Measurements from ENCODE around the gene PREP. TPM values are rescaled to one million over a fixed set of nuclear protein-coding genes. Genes with fewer than 3 reads are reported as not detected.
"Not testable (repeated sequence)": the region's sequence is repeated elsewhere in the genome, so short reads cannot be mapped to it uniquely, and the experiment has no call there.

Gene PREP
- total RNA-seq, 2 donors from 2014 or later: 20.5 to 21.2 TPM

DNA sequence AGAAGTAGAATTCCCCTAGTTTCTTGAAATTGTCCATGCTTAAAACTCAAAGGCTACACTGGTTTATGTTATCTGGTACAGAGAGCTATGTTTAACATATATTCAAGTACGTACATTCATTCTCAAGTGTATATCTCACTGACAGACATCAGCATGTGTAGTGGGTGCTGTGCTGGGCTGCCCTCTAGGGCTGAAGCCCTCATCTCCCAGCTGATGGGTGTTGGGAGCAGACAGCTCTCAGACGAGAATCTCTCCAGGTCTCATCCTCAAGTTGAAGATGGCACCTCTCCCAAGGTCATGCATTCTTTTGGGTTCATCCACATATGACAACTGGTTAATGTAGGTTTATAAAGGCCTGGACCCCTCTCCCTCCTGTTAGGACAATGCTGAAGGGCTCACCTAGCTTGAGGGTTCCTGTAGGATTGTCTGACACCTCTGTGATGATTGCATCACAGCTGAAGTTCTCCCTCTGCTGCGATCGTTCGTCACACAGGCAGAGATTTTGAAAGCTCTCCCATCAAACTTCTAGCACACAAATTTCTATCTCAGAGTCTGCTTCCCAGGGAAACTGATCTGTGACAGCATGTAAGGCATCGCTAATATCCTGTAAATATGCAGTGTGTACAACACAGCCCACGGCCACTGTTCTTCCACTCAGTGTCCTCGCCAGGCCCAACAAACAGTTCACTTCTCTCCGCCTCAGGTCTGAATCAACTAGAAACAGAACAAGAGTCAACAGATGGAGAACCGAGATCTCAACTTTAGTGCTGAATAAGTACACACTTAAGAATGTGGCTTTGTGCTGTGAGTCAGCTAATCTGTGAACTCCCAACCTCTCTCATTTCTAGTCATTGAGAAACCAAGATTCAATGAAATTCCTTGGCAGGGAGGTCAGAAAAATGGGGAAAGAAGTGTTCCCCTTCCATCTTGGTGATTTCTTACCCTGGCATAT is 43.2 kb downstream of the PREP start:
- DNase-seq (ENCODE audit: low spot score): no peak
- intact Hi-C loops (cut with DNase I): no loop called here

DNA sequence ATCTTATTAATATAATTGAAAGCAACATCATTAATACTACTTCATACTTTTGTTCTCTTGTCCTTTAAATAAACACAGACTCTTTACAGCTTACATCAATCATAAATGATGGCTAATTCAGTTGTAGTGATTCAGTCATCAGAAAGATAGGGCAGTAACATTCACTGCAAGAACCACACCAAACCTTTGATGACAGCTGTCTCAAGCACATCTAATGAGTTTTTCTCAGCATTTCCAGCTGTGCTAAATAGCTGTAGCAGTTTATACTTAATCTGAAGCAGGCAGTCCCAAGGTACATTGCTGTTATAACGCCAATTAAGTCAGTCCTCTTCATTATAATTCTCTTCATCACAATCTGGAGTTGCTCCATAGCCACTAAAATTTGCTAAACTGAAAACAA is 45.7 kb downstream of the PREP start:
- DNase-seq (ENCODE audit: low spot score): no peak
- intact Hi-C loops (cut with DNase I): no loop called here

DNA sequence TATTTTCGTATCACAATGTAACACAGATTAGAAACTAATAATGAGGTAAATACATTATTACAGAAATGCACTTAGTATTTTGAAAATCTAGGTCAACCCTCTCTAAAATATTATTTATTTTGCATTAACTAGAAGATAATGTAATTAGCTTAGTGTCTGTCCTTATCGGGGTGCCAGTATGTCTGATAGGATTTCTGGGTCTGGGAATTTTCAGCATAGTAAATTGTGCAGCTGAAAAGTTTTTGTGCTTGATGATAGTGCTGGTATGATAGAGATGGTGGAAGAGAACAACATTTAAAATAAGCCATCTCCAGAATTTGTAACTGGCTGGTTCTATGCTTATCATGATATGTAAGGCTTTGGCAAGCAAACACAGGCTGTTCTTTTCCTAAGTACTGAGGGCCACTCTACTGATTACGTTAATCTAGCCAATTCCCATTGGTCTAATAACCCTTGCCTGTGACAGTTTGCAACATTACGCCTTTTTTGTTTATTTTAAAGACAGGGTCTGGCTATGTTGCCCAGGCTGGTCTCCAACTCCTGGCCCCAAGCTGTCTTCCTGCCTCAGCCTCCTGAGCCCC is 50.8 kb downstream of the PREP start:
- intact Hi-C loops (cut with DNase I): no loop called here
- no peak for DNase-seq (ENCODE audit: low spot score)

DNA sequence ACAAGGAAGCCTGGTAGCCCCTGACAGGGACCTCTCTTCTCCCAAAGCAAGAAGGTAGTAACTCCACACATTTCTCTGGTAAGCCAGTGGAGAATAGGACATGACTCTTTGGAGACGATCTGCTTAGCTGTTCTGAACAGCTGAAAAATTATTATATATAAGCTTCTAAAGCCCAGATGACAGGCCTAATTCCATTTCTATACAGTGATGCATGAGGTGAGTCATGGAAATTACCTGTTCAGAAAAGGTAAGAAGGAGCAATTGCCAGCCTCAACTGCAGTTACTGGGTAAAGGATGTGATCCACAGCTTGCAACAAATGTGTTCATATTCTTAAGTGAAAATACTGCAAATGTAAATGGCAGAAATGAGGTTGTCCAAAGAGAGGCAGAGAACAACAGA is 54.0 kb downstream of the PREP start:
- intact Hi-C loops (cut with DNase I): no loop called here
- DNase-seq (ENCODE audit: low spot score): no peak

DNA sequence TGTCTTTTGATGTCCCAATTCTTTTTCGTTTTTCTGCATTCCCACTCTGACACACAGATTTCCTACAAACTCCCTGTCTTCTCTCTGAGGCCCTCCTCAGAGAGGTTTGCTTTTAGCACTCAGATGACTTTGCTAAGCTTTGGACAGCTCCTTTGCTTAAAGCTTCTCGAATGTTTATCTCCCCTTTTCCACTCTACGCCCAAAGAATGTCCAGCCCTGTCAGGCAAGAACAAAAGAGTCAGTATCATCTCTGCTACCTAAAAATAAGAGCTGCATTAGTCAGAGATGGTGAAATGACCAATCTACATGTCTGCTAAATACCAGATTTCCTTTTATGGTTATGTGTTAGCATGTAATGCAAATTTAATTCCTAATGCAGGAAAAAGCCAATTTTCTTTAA is 56.8 kb downstream of the PREP start:
- DNase-seq (ENCODE audit: low spot score): no peak
- intact Hi-C loops (cut with DNase I): no loop called here

DNA sequence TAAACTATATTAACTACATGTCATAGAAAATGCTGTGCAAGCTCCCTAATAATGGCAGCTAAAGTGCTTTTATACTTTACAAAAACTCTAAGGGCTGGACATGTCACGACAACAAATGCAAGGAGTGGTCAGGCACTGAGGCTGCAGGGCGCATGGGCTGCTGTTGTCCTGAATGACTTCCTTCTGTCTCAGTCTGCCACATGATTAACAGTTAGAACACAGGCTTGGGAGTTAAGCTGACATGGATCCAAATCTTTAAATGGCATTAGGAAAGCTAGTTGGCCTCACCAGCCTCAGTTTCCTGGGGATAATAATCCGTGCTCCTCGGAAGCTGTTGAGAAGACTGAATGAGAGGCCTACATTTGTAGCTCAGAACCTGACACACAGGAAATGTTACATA is 57.4 kb downstream of the PREP start:
- no peak for DNase-seq (ENCODE audit: low spot score)
- intact Hi-C loops (cut with DNase I): no loop called here

DNA sequence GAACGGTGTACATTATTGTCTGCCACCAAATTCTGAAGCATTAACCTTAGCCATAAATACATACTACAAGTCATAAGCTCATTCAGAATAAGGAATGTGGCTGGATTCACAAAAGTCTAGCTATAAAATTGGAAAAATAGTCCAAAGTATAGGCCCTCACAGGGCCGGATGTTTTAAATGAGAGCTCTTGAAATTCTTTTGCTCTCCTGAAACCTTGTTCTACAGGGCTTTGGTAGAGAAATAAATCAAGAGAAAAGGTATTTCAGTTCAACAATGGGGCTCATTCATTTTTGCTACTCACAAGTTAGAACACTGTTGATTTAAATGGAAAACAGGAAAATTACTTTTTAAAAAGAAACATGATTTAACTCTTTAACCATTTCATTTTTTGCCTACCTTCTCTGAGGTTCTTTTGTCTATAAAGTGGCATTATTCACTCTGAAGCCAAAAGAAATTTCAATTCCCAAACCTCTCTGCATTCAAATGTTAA is 58.0 kb downstream of the PREP start:
- no peak for DNase-seq (ENCODE audit: low spot score)
- intact Hi-C loops (cut with DNase I): loop anchor here in 1 of 2 donors (5.0 kb wide), 1 partner anchor 612 kb away; no protein-coding TSS in a partner anchor

DNA sequence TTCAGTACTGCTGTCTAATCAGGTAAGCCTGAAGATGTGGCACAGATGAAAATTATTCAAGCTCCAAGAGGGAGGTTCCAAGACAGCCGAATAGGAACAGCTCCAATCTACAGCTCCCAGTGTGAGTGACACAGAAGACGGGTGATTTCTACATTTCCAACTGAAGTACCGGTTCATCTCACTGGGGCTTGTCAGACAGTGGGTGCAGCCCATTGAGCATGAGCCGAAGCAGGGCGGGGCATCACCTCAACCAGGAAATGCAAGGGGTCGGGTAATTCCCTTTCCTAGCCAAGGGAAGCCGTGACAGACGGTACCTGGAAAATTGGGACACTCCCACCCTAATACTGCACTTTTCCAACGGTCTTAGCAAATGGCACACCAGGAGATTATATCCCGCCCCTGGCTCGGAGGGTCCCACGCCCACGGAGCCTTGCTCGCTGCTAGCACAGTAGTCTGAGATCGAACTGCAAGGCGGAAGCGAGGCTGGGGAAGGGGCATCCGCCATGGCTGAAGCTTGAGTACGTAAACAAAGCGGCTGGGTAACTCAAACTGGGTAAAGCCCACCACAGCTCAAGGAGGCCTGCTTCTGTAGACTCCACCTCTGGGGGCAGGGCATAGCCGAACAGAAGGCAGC is 64.4 kb downstream of the PREP start:
- DNase-seq (ENCODE audit: low spot score); intact Hi-C loops (cut with DNase I): not testable (repeated sequence)

DNA sequence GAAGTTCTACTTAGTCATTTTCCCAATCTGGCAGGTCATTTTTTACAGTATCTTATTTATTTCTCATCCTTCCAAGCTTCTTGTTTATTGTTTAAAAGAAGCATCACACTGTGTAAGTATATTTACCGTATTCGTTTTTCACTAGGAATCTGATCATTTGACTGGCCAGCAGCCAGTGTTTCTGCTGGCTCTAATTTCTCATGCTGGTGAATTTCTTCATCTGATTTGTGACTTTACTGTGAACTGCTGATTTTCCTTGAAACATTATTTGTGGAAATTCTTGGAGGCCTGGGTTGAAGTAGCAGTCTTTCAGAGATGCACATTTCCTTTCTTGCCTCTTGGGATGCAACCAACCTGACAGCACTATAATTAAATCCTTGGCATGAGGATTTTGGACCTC is 65.9 kb downstream of the PREP start:
- DNase-seq (ENCODE audit: low spot score): no peak
- intact Hi-C loops (cut with DNase I): no loop called here

DNA sequence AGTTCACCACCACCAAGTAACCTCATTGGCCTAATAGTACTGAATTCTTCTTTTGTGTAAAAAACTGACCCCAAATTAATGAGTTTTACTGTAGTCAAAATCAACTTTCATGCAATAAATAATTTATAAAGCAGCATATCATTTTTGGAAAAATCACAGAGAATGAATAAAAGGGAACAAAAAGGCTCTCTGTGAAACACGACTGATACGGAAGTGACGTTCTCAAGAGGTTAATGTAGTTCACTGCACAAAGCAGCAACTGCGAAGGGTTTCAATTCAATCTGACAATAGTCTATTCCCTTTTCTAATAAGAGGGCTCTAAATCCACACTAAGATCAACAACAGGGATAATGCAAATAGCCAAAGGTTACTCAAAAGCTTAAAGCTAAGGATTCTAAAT is 70.3 kb downstream of the PREP start:
- DNase-seq (ENCODE audit: low spot score): no peak
- intact Hi-C loops (cut with DNase I): no loop called here

DNA sequence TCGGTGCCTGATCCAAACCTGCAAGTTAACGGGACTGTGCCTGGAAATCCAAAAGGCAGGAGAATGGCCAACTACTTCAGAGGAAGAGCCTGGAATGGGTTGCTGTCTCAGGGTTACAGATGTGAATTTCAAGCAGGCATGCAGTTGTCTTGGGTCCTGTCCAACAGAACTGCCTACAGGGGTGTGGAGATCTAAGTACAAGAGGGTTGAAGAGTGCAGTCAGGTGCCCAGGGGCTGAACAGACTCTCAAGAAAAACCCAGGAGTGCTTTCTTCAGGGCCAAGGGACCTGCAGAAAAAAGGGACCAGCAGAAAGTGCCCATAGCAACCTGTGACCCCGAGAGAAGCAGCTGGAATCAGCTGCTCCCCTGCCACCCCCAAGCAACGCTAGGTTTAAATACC is 71.0 kb downstream of the PREP start:
- intact Hi-C loops (cut with DNase I): no loop called here
- DNase-seq (ENCODE audit: low spot score): no peak

DNA sequence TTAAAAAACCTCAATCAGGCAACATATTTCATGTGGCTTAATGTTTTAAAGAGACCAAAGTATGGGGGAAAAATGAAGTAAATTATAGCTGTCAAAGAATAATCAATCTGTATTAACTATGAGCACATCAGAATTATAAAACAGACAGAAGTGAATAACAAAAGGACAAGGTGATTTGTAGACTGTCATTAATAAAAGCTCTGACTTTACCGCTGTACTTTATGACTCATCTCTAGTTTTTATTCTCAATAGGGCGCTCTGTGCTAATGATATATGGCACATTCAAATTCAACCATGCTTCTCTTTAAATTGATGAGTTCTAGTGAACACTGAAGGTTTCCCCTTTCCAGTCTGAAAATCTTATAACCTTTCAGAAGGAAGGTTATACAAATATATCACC is 72.0 kb downstream of the PREP start:
- intact Hi-C loops (cut with DNase I): no loop called here
- no peak for DNase-seq (ENCODE audit: low spot score)

DNA sequence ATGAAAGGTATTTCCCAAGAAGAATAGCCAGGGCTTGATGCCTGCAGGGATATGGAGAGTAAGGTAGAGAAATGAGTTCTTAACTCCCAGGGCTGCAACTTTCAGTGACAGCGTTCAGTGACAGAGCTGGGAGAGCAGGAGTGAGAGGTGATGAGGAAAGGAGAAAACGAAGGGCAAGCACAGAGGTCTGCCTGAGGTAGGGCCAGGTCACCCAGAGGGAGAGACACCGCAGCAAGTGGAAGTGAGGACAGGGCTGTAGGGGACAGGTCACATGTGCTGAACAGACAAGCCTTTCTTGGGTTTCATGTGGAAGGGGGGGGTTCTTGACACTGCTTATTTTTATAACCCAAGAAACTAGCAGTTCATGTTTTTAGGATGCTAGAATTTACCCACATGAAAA is 72.5 kb downstream of the PREP start:
- DNase-seq (ENCODE audit: low spot score): no peak
- intact Hi-C loops (cut with DNase I): no loop called here

DNA sequence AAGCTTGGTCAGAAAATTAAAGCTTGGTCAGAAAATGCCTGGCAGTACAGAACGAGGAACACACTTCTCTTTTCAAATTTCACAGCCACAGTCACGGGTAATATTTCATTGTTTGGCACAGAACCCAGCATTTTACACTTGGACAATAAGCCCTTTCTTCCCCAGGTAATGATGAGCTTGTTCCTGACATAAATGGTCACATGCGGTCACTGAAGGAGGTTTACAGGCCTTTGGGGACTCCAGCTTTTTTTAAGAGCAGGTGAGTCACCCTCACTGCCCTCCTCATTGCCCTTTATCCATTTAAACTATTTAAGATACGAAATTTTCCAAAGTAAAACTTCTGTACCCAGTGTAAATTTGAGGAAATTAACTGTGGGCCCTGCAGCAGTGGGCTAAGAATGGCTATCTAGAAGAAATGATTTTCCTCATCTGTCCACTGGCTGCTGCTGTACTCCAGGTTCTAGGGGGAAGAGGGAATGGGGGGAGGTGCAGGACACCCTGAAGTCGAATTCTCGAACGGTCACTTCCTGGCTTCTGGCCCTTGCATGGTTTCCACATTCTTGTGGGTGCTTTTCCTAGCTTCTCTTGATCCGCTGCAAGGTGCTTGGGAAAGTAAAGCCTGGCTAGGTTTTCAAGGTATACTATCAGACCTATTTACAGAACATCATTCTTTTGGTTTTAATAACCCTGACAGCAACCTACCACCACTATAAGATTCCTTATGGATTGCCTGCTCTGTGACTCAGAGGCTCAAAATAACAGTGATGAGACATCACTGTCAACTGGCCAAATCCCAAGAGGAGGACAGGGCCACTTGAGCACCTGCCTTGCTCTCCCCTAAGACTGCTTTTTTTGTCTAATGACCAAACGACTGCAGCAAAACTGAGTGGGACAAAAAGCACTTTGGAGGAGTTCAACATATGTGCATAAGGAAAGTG is 75.8 kb downstream of the PREP start:
- intact Hi-C loops (cut with DNase I): no loop called here
- DNase-seq (ENCODE audit: low spot score): no peak

DNA sequence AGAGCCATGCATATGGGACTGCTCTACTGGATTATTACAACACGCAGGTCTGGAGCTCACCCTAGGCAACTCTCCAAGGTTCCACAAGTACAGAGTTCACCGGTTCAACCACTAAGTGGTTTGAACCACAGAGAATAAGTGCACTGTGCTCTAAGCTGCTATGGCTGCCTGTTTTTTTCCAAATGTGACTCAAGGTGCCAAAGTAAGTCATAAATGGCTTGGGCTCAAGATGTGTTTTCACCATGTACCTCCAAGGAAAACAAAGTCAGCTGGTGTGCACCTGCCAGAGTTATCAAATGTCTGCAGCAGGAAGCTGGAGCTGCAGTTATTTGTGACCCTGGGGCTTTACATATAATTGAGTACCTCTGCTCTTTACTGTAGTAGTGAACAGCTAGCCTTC is 76.7 kb downstream of the PREP start:
- intact Hi-C loops (cut with DNase I): no loop called here
- no peak for DNase-seq (ENCODE audit: low spot score)

DNA sequence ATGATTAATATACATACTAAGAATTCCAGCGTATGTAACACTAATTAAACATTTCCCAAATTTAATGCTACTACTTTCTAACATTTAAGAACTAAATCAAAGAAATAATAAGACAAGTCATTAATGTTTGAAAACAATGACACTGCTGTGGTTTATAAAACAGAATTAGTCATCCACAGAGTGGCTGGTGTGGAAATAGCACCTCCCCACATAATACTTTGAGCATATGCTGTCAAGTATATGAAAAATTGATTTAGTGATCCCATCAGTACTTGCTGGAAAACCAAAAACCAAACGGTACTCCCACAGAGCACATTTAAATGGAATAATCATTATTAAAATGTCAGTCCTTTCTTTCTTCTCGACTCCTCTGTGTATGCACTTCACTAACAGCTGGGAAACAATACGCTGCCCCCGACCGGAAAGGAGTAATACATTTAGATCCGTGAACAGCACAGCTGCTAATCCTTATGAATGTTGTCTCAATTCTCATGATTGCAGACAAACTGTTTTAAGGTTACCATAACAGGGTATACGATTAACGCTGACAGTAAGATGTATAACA is 78.4 kb downstream of the PREP start:
- intact Hi-C loops (cut with DNase I): loop anchor here in 1 of 2 donors (5.0 kb wide), 1 partner anchor 713 kb away; no protein-coding TSS in a partner anchor

DNA sequence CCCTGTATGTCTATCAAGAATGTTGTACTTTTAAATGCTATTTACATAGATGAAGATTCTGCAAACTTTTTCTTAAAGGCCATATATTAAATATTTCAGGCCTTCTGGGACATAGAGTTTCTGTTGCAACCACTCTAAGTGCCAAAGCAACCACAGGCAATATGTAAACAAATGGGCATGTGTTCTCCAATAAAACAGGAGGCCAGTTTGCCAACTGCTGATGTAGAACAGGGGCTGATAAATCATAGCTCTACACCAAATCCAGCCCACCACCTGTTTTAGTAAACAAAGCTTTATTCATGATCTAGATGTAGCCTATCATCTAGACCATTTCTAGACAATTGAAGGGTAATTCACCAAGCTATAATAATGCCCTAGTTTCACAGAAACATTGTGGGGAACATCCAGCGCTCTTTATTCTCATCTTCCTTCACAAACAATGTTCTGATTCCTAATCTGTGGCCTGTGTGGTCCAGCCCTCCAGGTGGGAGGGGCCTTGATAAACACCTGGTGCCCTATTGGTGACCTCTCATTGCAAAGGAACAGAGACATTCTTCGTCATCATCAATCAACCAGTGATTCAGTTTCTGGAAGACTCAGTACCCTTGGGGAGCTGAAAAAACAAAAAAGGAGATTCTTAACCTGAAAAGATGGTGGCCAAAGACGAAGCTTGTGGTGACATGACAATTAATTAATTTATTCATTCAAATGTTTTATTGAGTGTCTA is 80.2 kb downstream of the PREP start:
- intact Hi-C loops (cut with DNase I): loop anchor here in 1 of 2 donors (5.0 kb wide), 1 partner anchor 715 kb away; no protein-coding TSS in a partner anchor

More for the DNA sequence above, 78.4 kb downstream of the PREP start:
- no peak for DNase-seq (ENCODE audit: low spot score)

DNA sequence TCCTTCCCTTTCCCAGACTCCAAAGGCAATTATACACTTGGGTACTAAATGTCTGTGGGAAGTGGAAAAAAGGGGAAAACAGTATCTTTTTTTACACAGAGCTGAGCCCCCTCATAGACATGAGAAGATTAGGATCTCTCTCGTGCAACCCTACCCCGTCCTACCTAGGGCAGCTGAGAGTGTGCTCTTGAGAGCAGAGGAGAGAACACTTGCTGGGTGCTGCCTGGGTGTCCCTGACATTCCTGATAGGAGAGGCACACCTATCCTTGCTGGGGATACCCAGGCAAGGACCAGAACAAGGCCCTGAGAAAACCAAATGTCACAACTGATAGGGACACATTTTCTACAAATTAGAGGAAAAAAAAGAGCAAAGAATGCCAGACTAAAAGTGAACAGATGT is 81.2 kb downstream of the PREP start:
- intact Hi-C loops (cut with DNase I): loop anchor here in 1 of 2 donors (5.0 kb wide), 1 partner anchor 716 kb away; no protein-coding TSS in a partner anchor
- no peak for DNase-seq (ENCODE audit: low spot score)

More for the DNA sequence above, 80.2 kb downstream of the PREP start:
- no peak for DNase-seq (ENCODE audit: low spot score)

Measured in posterior vena cava (tissue), 2 donors.